GM21526 (cell line): Measurements from ENCODE around the gene GLIS1.

Experiments
- ATAC-seq: cut with Tn5 transposase; IDR thresholded peaks from one replicate; pipeline ENCODE4 v1.9.1; 2021; ENCODE audit warnings: moderate library complexity; ENCODE audit not compliant: unreplicated experiment, low FRiP score

Gene GLIS1

DNA sequence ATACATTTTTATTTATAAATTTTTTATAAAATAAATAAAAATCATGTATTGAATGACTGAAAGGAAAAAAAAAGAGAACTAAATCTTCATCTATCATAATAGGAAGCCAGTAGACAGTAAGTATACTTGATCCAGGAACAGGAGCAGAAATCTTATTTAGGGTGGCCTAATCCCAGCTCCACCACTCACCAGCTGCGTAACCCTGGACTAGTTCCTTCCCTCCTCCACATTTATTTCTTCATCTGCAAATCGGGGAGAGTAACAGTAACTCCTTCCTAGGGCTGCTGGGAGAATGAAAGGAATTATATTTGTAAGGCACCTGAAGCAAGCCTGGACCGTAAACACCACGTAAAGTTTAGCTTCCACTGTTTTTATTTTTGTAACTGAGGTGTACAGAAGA lies 17.9 kb downstream of the GLIS1 start:
- ATAC-seq = no peak

DNA sequence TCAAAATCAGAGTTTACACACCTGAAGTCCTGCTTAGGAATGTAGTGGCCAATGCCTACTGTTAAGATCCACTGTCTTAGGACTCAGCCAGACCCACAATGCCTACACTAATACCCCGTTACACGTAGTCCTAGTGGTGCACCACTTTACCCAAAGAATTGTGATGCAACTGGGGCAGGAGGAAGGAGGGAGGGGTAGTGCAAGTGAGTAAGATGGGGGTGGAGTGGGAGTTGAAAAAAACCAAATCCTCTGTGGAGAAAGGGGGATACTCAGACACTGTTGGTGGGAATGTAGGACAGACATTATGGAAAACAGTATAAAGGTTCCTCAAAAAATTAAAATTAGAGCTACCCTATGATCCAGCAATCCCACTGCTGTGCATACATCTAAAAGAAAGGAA lies 19.5 kb downstream of the GLIS1 start:
- no peak for ATAC-seq

DNA sequence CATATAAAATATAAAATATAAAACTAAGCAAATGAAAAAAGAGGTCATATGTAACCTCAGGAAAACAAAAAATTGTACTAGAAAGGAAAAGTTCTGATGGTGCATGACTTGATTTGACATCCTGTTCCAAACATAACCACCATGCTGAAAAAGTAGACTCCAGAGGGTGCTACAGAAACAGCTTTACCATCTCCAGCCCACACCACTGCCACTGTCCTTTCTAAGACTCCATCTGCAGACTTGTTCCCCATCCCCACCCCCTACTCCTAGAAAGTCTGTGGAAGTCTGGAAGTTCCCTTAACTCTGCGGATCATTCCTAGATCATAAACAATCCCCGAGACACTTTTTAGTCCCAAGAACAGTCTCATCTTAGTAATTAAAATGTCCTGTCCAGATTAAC lies 20.5 kb downstream of the GLIS1 start:
- ATAC-seq = no peak

DNA sequence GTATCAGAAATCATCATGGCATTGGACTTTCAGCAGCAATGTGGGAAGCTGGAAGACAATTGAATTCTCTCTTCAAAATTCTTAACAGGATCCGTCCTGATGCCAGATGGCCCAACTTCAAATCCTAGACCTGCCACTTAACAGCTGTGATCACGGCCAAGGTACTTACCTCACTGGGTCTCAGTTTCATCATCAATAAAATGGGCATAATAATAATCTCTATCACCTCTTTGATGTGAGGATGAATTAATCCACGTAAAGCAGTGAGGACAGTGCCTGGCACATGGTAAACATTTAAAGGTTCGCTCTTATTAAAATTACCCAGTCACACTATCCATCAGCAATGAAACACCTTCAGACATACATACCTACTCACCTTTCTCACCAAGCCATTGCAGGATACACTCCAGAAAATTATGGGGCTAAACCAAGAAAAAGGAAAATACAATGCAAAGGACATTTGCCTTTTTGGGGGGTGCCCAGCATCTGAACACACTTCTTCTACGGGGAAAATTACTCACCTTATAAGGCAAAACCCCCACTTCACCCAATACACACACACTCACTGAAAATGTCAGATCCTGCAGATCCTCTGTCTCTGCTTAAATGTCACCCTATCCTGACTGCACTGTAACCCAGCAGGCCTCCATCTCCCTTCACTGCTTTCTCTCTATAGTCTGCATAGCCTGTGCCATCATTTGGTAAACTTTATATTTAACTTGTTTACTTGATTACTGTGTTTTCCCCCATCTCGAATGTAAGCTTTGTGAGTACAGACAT lies 21.7 kb downstream of the GLIS1 start:
- no peak for ATAC-seq

DNA sequence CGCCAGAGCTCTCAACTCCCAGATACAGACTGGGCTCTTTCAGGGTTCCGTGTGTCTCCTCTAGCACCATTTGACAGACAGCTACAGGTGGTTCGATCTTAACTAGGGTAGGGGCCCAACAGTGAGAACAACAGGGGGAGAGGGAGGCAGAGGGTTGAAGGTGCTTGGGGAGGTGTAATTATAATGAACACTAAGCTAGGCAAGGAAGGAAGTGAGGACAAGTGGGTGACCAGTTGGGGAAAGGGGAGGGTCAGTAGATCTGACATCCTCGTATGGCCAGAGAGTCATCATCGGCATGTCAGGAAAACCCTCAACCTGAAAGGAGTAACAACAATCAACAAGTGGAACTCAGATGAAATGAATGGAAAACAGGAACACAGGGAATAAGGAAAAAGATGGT lies 22.8 kb downstream of the GLIS1 start:
- ATAC-seq = no peak

DNA sequence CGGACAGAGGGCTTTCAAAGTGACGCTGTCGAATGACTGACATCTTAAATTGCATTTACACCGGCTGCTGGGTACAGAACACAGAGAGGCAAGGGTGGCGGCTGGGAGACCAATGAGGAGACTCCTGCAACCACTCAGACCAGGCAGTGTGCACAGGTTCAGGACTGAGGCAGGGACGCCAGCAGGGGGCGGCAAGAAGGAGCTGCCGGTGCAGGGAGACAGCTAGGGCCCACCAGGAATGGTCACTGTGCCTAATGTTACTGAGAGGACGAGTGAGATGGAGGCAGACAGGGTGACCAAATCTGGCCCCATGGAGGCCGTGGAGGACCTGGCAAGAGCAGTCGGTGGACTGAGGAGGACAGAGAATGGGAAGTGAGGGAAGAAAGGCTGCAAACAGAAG lies 23.5 kb downstream of the GLIS1 start:
- ATAC-seq = no peak

DNA sequence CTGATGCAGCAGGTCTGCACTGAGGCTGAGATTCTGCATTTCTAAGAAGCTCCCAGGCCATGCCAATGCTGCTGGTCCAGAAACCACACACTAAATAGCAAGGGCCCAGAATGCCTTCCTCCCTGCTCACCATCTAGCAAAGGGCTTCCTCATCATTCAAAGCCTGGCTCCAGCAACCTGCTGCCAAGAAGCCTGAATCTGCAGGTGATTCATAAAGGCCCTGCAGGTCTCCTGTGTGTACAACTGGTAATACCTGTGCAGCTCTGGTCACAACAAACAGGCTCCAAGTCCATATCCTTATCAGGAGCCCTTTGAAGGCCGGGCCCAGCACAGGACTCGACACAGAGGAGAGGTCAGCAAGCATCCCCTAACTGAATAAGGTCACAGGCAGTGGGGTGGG lies 26.7 kb downstream of the GLIS1 start:
- no peak for ATAC-seq

DNA sequence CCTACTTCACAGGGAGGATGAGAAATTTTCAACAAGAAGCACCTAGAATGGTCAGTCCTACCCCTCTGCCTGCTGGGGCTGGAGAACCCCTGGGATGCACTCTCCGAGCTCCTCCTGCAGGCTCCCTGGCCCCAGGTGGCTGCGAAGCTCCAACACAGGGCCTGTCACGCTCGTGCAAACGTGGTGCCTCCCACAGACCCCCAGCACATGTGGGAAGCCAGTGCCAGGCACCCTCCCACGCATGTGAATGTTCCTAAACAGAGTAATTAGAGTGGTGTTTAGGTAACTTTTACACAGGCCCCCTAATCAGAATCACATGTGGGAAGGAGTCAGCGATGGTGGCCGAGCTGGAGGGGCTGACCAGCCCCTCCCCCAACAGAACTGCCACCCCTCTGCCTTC lies 28.4 kb downstream of the GLIS1 start:
- no peak for ATAC-seq

DNA sequence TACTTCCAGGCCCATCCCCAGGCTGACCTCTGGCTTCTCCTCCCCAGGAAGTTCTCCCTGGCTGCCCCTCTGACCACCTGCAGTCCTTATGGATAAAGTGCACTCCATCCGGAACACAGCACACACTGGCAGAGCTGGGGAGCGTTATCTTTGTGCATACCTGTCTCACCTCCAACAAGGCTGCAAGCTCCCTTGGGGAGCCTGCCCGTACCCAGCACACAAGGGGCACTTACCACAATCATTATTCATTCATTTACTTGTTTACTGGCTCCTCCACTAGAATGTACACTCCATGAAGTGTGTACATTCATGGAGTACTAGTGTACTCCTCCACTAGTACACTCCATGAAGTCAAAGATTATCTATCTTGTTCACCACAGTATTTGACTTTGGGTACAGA lies 30.3 kb downstream of the GLIS1 start:
- ATAC-seq = no peak

DNA sequence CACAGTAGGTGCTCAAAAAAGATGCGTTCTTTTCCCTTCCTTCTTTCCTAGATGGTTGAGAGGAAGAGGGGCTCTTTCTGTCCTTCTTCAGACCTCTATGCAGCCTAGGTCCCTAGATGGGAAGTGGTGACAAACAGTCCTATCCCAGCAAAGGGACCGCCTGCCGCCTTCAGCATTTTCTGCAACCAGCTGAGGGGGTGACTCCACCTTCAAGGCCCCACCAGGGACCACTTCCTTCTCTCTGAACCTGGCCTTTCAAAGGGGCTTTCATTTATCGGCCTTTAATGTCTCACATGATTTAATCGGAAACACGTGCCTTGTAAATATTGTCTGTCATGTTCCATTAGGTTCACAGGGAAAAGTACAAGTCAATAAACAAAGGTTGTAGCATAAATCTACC lies 32.6 kb downstream of the GLIS1 start:
- ATAC-seq = no peak

DNA sequence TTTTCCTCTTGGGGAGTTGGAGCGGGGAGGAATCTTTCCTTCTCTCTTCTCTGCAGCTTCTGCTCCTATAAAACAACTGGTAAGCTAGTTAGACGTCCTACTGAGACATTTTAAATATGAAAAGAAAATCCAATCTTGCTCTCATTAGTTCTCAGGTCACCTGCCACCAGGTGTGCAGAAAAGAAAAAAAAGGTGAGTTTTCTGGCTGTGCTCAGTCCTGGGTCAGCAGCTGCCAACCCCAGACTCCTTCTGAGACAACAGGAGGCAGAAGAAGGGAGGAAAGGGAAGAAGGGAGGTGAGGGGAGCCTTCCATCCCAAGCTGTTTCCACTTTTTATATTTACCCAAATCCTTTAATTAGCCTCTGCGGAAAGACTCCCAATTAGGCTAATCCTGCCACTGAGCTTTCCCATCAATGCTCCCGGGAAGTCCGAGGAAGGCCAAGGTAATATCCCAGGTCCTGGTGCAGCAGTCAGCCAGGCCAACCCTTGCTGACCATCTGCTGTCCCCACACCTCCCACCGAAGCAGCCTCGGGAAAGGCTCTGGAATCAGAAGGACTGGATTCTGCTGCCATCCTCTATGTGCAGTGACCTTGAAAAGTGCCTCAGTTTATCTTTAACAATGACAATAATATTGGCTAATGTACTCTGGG lies 33.4 kb downstream of the GLIS1 start:
- ATAC-seq = no peak

DNA sequence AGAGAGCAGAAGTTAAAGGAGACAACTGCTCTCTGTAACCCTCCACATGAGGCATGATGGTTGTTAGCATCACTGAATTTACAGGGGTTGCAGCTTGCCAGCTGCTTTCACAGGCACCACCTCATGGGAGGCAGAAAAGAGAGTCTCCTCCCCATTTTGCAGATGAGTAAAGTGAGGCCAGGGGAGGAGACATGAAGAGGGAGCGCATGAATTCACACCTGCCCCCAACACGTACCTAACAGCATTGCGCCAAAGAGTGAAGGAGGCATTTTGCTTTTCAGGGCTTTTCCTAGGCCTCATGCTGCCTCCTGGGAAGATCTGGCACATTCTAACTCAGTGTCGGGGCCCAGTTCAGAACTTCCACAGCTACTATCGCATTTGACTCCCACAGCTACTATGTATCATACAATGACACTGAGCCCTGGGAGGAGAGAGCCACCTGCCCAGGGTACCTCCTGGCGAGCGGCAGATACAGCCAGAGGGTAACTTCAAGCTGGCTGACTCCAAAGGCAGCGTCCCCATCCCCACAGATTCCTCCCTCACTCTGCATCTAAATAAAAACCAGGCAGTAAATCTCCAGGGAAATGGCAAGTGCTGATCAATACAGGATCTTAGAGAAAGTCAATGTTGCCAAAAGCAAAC lies 34.0 kb downstream of the GLIS1 start:
- ATAC-seq = no peak

DNA sequence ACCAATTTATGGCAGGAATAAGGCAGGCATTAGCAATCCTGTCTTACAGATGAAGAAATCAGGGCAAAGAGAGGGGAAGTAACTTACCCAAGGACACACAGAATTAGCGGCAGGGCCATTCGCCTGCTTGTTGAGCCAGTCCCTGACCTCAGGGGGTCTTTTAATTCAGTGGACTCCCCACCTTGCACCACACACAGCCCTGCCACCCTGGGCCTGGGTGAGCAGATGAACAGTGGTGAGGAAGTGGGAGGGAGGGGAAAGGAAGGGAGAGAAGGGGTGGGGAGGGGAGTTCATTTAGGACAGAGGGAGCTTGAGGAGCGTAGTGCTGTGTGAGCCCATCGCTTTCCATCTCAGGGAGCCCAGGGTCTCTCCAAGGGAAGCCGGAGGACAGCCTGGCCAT lies 34.7 kb downstream of the GLIS1 start:
- ATAC-seq = no peak

DNA sequence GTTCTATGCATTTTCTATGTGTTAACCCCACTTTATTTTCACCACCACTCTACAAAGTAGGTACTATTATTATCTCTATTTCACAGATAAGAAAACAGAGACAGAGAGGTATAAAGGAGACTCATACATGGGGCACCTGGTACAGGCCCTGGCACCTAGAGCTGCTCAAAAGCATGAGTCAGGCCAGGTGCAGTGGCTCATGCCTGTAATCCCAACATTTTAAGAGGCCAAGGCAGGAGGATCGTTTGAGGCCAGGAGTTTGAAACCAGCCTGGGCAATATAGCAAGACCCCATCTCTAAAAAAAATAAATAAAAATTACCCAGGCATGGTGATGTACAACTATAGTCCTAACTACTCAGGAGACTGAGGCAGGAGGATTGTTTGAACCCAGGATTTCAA lies 35.8 kb downstream of the GLIS1 start:
- ATAC-seq = no peak

DNA sequence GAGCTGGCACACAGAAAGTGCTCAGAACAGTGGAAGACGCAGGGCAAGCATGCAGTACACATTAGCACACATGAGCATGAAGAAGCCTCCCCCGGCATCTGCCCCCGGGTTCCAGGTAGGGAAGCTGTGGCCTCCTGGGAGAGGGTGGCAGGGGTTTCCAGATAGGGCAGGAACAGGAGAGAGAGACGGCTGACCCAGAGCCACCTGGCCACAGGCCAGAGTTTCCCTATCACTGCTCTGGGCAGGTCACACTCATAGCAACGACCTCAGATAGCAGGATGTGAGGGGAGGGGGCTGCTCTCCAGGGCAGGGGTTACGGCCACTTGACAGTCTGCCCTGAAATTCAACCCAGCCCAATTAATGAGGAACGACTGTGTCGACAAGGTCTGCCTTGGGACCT lies 36.6 kb downstream of the GLIS1 start:
- no peak for ATAC-seq

DNA sequence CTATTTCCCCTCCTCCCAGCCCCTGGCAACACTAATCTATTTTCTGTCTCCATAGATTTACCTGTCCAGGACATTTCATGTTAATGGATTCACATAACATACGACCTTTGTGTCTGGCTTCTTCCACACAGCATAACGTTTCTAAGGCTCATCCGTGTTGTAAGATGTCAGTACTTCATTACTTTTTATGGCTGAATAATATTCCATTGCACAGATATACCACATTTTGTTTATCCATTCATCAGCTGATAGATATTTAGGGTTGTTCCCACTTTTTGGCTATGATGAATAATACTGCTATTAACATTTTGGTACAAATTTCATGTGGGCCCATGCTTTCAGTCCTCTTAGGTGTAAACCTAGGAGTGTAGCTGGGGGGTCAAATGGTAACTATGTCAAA lies 38.2 kb downstream of the GLIS1 start:
- no peak for ATAC-seq

DNA sequence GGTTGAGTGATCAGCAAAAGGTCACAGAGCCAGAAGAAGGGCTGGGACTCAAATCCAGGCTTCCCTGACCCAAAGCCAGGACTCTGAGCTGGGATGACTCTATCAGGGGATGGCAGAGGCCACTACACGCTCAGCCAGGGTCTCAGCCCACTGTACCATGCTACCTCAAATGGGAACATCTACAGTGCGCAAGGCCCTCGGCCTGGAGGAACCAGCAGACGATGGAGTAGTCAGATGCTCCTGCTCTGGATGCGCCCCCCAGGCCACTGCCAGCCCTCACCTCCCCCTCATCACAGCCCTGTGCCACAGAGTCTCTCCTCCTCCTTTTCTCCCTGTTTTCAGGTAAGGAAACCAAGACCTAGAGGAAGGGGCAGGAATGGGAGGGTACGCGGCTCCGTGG lies 39.0 kb downstream of the GLIS1 start:
- ATAC-seq = no peak

DNA sequence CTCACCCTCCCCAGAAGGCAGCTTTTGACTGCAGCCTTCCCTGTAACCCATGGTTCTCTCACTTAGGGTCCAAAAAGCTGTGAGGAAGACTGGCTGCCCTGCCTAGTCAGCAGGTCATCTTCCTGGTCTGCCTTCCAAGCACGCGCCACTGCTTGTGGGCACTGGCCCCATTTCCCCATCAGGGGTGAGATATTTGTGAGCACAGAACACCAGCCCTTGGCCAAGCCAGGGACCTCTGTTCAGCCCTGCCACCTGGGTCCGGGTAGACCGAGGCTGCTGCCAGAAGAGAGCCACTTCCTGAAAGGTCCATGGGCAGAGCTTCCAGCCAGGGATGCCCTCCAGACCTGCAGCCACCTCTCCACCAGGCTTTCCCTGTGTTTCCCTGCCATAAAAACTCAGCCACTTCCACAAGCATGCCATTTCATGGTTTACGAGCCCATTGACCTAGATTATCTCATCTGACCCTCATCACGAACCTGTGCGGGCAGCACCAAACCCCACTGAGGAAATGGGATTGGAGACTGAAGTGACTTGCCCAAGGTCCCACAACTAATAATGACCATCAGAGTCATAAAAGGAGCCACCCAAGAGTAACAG lies 40.5 kb downstream of the GLIS1 start:
- ATAC-seq = no peak

DNA sequence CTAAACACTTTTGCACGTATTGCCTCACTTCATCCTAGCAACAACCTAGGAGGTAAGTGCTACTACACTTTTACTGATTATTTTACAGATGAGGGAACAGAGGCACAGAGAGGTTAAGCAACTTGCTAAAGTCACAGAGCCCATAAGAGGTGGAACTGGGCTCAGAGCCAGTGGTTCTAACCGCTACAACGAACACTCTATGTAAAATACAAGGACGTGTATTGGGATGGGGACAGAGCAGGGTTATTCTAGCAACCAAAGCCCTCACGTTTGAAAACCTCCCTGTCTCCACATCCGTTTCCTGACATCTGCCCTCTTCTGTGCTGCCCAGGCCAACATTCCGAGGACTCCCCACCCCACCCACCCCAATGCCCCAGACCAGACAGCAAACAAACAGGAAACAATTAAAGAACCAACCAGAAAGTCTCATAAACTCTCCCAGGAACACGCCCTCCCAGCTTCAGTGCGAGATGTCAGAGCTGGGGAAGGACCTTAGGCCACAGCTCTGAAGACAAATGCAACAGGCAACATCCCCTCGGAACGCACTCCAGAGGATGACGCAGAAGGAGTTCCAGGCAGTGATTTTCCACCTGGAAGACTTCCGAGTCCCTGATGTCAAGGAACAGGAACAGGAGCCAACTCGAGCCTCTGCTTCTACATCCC lies 41.1 kb downstream of the GLIS1 start:
- ATAC-seq = no peak

DNA sequence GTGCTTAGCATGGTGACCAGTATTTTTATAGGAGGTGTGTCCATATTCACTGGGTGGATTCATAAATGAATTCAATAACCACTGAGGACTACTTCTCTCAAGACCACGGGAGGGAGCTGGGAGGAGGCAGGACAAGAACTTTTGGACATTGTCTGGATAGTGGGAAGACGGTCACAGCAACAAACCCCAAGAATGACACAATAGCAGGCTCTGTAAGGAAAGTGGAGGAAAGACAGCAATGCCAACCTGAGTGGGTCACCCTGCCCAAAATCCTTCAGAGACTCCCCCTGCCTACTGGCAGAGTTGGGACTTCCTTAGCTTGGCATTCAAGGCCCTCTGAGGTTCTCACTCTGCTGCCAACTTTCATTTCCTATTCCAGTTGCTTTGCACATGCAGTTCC lies 42.0 kb downstream of the GLIS1 start:
- ATAC-seq = no peak

DNA sequence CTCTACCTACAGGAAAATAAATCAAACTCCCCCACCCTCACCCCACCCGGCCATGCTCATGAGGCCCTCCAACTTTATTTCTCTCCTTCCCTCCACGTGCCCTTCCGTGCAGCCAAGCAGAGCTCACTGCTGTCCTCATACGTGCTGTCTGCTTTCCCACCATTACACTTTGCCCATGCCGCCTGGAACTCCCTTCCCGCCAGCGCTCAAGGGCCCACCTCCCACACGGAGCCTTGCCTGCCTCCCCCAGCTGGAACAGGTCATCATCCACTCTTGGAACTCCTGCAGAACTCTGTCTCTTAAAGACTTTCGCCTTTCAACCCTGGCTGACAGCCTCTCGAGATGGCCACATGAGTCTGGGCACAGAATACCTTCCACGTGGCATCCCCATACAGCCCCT lies 42.4 kb downstream of the GLIS1 start:
- no peak for ATAC-seq
